ENCODE results near the gene MAST4. TPM values are rescaled to one million over a fixed set of nuclear protein-coding genes. Genes with fewer than 3 reads are reported as not detected.

The MAST4 gene
- total RNA-seq, 4 donors from 2014 or later = 16.2 to 32.8 (median 25.0) TPM

DNA sequence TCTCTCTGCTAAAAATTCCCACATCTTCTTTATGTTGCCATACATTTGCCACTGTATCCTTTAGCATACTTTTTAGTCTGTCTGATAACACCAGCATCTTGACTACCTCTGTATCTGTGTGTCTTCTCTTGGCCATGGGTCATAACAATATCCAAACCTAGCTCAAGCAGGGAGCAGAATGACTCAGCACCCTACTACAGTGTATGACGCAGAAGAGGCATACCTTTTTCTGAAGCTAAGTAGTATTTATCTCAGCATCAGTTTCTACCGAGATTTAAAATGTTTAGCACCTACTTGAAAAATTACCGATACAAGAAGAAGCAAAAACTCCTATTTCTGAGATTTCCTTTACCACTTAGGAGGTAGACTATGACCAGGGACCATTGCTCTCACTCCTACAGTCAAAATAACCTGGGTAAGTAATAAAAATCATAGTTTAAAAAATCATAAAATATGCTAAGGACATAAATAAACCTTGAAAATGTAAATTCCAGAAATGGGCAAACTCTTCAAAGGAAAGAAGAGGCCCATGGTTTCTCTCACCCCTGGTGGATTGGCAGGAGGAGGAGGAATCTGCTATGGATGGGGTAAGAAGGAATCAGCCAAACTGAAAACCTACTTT is 286.5 kb downstream of the MAST4 start:
- ATAC-seq = no peak
- WGBS, 2 donors (ENCODE audit: low coverage in 1 of 2) = 34 to 65% methylated on average over 3 of the region's 3 CpGs

DNA sequence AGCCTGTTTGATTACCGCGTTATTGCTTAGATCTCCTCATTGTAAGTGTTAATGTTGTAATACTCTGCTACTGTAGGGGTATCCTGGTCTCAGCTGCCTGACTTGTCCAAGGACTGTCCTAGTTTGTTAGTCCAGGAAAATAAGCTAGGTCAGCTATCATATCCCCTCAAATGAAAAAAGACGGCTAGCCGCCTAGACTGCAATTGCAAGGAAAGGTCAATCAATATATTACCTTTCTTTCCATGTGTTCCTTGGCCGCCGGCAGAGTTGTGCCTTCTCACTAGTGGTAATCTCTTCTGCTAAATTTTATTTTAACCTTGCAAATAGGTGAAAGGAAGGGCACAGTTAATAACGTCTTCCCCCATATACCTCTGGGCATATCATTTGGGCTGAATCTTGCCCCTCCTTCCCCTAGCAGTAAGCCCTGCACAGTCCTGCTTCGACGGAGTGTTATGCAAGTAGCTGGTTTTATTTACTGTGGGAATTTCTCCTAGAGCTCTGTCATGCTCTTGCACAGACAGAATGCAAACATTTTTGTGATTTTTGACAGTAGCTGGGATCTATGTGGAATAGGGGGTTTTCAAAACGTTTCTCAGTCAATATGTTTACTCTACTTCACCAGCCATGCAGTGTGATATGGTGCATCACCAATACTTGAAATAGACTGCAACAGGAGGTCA is 288.5 kb downstream of the MAST4 start:
- H3K27me3 ChIP-seq = no peaks in the 10 kb centered on the region
- no peak overlapping the region for H3K27ac ChIP-seq
- ATAC-seq = no peak
- WGBS, 2 donors (ENCODE audit: low coverage in 1 of 2) = 70 to 83% methylated on average over 6 to 8 of the region's 10 CpGs
- TF ChIP-seq POLR2A (IDR thresholded peaks at IDR 0.05) (no peak), EP300 (IDR thresholded peaks at IDR 0.05) (no peak), POLR2AphosphoS5 (IDR thresholded peaks at IDR 0.05) (no peak)
- TF ChIP-seq, protein P1, sequence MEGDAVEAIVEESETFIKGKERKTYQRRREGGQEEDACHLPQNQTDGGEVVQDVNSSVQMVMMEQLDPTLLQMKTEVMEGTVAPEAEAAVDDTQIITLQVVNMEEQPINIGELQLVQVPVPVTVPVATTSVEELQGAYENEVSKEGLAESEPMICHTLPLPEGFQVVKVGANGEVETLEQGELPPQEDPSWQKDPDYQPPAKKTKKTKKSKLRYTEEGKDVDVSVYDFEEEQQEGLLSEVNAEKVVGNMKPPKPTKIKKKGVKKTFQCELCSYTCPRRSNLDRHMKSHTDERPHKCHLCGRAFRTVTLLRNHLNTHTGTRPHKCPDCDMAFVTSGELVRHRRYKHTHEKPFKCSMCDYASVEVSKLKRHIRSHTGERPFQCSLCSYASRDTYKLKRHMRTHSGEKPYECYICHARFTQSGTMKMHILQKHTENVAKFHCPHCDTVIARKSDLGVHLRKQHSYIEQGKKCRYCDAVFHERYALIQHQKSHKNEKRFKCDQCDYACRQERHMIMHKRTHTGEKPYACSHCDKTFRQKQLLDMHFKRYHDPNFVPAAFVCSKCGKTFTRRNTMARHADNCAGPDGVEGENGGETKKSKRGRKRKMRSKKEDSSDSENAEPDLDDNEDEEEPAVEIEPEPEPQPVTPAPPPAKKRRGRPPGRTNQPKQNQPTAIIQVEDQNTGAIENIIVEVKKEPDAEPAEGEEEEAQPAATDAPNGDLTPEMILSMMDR (IDR thresholded peaks at IDR 0.05) = no peak
- H3K4me3 ChIP-seq = no peak overlapping the region
- no peaks in the 10 kb centered on the region for H3K36me3 ChIP-seq
- peaks cover 4 to 36% (median 5%) of the 10 kb centered on the region in 3 donors for H3K4me1 ChIP-seq
- no peaks in the 10 kb centered on the region for H3K9me3 ChIP-seq

More for the DNA sequence above, 286.5 kb downstream of the MAST4 start:
- Histone ChIP-seq H3K9me3 (no peaks in the 10 kb centered on the region), H3K4me3 (no peak overlapping the region), H3K36me3 (no peaks in the 10 kb centered on the region), H3K27me3 (no peaks in the 10 kb centered on the region), H3K4me1 (peaks cover 4 to 25% (median 5%) of the 10 kb centered on the region in 3 donors), H3K27ac (no peak overlapping the region)
- TF ChIP-seq EP300 (IDR thresholded peaks at IDR 0.05) = no peak
- TF ChIP-seq, protein P1 (IDR thresholded peaks at IDR 0.05) = no peak
- TF ChIP-seq POLR2A (IDR thresholded peaks at IDR 0.05) = no peak
- TF ChIP-seq POLR2AphosphoS5 (IDR thresholded peaks at IDR 0.05) = no peak

DNA sequence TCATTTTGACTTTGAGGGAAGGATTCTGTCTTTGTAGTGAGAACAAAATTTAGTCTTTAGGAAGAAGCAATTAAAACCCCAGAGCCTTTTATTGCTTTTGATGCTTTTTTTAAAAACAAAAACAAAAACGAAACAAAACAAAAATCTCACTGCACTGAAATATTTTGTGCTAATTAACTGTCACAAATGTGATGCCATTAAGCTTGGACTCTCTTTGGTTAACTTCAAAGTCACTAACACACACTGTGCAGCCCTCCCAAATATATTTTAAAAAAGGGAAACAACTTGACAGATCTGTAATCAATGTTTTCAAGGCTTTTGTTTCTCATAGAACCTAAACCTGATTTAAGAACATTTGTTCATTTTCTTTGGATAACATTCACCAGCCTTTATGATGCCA is 290.7 kb downstream of the MAST4 start:
- H3K27ac ChIP-seq = no peak overlapping the region
- H3K4me1 ChIP-seq = peaks cover 0 to 29% (median 4%) of the 10 kb centered on the region in 3 donors
- no peak for ATAC-seq
- H3K4me3 ChIP-seq = no peak overlapping the region
- no peaks in the 10 kb centered on the region for H3K27me3 ChIP-seq
- no peaks in the 10 kb centered on the region for H3K36me3 ChIP-seq
- 63 to 75% methylated on average over 1 of the region's 1 CpG for WGBS, 2 donors (ENCODE audit: low coverage in 1 of 2)
- no peaks in the 10 kb centered on the region for H3K9me3 ChIP-seq
- TF ChIP-seq POLR2AphosphoS5 (IDR thresholded peaks at IDR 0.05) (no peak), POLR2A (IDR thresholded peaks at IDR 0.05) (no peak), EP300 (IDR thresholded peaks at IDR 0.05) (no peak)
- TF ChIP-seq, protein P1 (IDR thresholded peaks at IDR 0.05) = no peak

DNA sequence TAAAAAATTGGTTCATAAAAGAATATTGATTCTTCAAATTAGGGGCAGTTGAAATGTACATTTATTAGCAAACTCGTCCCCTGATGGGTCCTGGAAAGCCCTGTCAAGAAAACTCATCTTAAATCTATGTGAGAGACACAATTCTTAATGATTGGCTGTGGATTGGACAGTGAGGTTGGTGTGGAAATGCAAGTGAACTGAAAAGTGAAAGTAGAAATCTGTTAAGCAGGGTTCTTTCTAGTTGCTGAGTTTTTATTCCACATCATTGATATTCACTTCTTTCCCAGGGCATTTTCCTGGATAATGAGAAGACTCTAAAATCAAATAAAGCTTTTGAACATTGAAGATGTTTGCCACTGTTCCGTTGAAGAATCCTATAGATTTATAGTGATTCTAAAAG is 292.4 kb downstream of the MAST4 start:
- 35 to 39% methylated on average over 2 of the region's 2 CpGs for WGBS, 2 donors (ENCODE audit: low coverage in 1 of 2)
- H3K4me1 ChIP-seq = peaks cover 0 to 17% (median 0%) of the 10 kb centered on the region in 3 donors
- H3K36me3 ChIP-seq = no peaks in the 10 kb centered on the region
- ATAC-seq = no peak
- no peak overlapping the region for H3K4me3 ChIP-seq
- H3K27ac ChIP-seq = no peak overlapping the region
- TF ChIP-seq, protein P1 (IDR thresholded peaks at IDR 0.05) = no peak
- no peaks in the 10 kb centered on the region for H3K9me3 ChIP-seq
- no peaks in the 10 kb centered on the region for H3K27me3 ChIP-seq

DNA sequence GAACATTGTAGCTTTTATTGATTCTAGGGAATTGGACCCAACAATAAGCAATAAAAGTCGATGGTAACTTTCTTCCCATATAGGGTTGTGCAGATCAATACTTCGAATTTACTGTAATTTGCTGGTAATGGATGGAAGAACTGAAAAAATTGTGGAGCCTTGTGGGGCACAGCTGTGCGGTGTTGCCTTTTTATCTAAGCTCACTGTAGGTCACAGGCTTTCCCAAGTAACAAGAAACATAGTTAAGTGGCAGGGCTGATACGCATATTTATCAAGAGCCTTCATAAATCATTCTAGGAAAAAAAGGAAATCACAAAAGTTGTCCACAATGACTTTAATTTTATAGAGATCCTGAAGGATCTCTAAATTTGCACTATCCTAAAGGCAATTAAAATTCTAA is 292.9 kb downstream of the MAST4 start:
- TF ChIP-seq, protein P1 (IDR thresholded peaks at IDR 0.05) = no peak
- TF ChIP-seq POLR2AphosphoS5 (IDR thresholded peaks at IDR 0.05) = no peak
- no peak for TF ChIP-seq EP300 (IDR thresholded peaks at IDR 0.05)
- TF ChIP-seq POLR2A (IDR thresholded peaks at IDR 0.05) = no peak
- H3K9me3 ChIP-seq = no peaks in the 10 kb centered on the region
- peaks cover 0 to 17% (median 0%) of the 10 kb centered on the region in 3 donors for H3K4me1 ChIP-seq
- no peak overlapping the region for H3K27ac ChIP-seq
- H3K36me3 ChIP-seq = no peaks in the 10 kb centered on the region
- no peaks in the 10 kb centered on the region for H3K27me3 ChIP-seq
- WGBS, 2 donors (ENCODE audit: low coverage in 1 of 2) = 72 to 82% methylated on average over 4 of the region's 4 CpGs
- no peak overlapping the region for H3K4me3 ChIP-seq
- ATAC-seq = no peak

Measured in gastroesophageal sphincter (tissue), 4 donors.